Activated gamma-delta T cell treated with anti-CD3 and anti-CD28 coated beads, Interleukin-2, amount 50 U/mL, for 16 hours (primary cell): ENCODE results near the gene RFXAP.

Experiments used
- DNase-seq: peaks from one replicate; pipeline ENCODE4 v3.0.0-alpha.2; 2020; ENCODE audit warnings: low read depth

The RFXAP gene

DNA sequence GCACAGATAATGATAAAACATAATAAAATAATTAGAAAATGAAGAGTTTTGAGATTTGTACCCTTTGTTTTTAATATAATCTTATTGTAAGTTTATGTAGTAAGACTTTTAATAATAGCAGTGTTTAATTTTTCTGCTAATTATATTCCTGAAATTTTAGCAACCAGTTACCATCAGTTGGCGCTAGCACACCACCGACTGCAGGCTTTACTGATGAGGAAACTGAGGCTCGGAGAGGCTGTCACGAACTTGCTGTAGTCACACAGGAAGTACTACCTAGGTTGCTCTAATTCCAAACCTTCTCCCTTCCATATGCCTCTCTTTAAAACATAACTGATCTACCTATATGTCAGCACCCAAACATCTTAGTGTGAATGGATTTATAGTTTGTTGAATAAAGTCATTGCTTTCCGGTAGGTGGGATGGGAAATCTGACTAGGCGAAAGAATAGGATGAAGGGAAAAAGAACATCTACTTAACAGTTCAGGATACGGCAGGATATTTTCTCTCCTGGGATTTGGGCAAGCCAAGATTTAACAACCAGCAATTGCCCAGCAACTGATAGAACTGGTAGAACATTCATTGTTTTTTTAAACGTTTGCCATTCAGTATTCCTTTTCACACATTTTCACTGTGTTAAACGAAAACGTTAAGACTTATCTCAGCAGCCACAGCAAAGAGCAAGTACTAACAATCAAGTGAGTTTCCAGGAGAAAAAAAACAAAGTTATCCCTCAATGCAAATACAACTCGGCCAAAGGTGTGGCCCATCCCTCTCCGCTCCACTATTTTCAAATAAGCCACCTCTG, 822 bp upstream of the RFXAP start:
- no peak for DNase-seq

- peak; percentile 1 for DNase-seq
Observed at GRCh38 chr13:36819739-36820090, 693 bp downstream of the RFXAP start.

DNA sequence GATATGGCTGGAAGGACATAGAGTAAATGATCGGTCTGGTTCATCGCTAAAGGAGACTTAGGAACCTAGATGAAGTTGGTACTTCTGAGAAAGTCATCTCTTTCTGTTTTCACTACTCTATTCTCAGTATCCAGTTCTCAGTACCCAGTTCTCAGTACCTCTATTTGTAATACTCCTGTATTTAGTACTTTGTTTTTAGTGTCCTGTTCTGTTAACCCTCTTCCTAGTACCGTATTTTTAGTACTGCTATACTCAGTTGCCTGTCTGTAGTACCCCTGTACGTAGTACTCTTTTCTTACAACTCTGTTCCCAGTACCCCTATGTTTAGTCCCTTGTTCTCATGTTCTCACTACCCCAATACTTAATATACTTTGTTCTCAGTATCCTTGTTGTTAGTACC, 1.2 kb downstream of the RFXAP start:
- no peak for DNase-seq

GRCh38 chr13:36822785-36823184, 3.8 kb downstream of the RFXAP start:
- DNase-seq: no peak

GRCh38 chr13:36829753-36830152, 10.7 kb downstream of the RFXAP start:
- no peak for DNase-seq

DNA sequence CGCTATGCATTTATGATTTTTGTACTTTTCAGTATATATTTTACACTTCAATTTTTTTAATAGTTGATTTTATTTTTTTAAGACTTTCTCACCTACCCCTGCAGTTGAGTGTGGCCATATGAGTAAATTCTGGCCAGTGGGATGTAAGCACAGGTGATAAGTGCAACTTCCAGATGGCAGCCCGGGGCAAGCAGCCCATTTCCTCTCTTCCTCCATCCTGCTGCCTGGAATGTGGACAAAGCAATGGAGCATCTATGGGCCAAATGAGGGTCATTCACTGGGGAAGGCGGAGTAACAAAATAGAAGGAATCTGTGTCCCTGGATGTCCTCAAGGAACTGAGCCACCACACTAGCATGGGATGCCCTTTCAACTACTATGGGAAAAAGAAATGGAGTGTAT, 12.3 kb downstream of the RFXAP start:
- DNase-seq: no peak

DNA sequence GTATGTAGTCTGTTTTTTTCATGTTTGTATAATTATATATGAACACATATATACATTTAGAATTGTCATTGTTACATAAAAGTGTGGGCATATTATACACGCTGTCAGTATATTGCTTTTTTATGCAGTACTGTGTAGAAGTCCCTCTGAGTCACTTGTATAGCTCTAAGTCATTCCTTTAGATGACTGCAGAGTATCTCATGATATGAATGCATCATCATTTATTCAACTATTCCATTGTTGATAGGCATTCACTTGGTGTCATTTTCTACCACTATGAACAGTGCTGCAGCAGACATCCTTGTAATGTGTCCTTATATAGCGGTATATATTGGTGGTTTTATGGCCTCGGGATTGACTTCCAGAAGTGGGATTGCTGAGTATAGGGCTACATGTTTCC, 15.3 kb downstream of the RFXAP start:
- DNase-seq: no peak

- no peak for DNase-seq
Observed at GRCh38 chr13:36837354-36838092, 18.5 kb downstream of the RFXAP start.

DNA sequence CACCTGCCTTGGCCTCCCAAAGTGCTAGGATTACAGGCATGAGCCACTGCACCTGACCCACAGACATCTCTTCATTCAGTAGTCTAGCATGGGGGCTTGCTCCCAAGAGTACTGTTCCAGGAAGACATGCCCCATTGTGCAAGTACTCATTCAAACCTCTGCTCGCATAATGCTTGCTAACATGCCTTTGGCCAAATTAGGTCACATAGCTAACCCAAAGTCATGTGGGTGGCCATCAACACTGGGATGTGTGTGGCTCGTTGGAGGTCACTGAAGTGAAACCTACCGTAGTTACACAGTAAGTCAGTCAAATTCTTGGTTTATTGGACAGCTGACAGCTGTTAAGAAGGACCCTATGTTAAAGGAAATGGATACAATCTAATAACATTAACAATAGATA, 20.3 kb downstream of the RFXAP start:
- DNase-seq: no peak

GRCh38 chr13:36839981-36840380, 21.0 kb downstream of the RFXAP start:
- no peak for DNase-seq

DNA sequence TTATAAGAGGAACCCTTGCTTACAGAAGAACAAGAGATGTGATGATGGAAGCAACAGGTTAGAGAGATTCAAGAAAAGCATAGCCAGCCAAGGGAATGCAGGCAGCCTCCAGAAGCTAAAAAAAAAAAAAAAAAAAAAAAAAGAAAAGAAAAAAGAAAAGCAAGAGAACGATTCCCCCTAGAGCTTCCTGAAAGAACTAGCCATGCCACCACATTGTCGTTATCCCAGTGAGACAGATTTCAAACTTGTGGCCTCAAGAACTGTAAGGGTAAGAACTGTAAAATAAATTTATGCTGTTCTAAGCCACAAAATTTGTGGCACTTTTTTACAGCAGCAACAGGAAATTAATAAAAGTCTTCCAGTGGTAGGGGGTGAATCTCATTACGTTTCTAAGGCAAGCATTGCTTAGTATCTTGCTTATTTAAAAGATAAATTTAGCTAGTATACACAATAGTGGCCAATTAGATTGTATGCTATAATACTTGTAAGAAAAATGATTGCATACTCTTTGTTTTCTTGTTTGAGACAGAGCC, 21.8 kb downstream of the RFXAP start:
- no peak for DNase-seq

- no peak for DNase-seq
Observed at GRCh38 chr13:36841391-36841790, 22.4 kb downstream of the RFXAP start.

DNA sequence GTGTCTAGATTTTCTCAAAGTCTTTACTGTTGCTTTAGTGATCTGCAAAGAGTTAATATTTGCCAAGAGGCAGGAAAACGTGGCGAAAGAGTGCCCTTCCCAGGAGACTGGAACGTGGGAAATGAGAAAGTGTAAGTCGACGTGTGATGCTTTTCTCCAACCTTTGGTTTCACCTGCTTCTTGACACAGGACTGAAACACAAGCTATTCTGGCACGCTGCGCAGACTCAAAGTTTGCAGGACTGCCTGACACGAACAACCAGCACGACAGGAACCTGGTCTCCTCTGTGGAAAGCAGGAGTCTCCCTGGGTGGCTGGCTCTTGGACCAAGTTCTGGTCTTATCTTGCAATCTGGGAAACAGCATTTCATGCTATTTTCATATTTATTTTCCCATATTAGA, 28.6 kb downstream of the RFXAP start:
- DNase-seq: no peak

DNA sequence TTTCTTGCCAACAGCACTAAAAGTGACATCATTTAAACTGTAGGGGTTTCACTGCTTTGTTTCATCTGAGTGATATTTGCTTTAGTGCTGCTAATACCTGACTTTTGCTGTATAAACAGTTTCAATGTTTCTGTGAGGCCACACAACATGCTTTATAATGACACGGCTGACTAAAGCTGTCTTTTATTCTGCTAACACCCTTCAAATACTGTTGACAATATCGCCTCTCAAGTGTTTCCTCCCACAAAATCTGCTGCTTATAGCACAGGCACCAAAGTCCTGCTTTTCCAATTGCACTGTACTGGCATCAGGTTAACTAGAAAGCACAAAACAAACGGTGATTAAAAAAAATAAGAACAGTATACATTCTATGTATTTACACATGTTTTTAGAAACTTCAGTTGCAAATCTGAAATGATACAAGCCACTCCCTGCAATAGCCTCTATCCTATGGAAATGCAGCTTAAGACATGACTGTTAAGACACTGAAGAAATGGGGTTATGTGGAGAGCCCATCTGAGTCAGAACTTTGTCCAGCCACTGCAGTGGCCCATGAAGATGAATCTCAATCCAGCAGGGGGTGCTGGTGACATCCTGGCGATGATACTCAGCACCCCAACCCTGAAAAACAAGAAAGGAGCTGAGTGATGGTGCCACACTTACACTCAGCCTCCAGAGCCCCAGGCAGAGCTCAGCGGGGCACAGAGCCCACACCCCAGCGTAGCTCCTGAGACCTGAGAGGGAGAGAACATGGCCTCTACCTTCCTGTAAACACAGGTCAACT, 29.4 kb downstream of the RFXAP start:
- no peak for DNase-seq

GRCh38 chr13:36850790-36851438, 31.9 kb downstream of the RFXAP start:
- no peak for DNase-seq

GRCh38 chr13:36857253-36857652, 38.2 kb downstream of the RFXAP start:
- no peak for DNase-seq

DNA sequence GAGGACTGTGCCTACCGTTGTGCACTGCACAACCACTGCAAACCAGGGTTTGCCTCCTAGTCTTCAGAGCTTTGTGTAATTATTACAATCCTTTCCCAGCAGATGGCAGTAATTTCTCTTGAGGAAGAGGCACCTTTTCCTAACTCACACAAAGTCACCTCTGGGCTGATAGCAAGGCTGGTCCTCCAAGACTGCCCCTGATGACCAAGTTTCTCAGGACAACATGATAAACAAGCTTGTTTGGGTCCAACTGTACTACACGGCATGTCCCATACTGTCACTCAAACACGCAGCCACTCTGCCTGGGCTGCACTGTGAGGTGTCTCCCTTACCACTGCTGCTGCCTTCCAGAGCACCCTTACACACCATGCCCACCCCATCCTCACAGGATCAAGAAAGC, 39.3 kb downstream of the RFXAP start:
- no peak for DNase-seq

DNA sequence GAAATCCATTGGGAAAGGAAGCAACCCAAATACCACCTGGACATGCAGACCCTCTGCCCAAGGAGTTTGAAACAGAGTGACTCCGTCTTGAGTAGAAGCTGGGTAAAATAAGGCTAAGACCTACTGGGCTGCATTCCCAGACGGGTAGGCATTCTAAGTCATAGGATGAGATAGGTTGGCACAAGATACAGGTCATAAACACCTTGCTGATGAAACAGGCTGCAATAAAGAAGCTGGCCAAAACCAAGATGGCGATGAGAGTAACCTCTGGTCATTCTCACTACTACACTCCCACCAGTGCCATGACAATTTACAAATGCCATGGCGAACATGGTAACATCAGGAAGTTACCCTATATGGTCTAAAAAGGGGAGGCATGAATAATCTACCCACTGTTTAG, 40.2 kb downstream of the RFXAP start:
- no peak for DNase-seq

DNA sequence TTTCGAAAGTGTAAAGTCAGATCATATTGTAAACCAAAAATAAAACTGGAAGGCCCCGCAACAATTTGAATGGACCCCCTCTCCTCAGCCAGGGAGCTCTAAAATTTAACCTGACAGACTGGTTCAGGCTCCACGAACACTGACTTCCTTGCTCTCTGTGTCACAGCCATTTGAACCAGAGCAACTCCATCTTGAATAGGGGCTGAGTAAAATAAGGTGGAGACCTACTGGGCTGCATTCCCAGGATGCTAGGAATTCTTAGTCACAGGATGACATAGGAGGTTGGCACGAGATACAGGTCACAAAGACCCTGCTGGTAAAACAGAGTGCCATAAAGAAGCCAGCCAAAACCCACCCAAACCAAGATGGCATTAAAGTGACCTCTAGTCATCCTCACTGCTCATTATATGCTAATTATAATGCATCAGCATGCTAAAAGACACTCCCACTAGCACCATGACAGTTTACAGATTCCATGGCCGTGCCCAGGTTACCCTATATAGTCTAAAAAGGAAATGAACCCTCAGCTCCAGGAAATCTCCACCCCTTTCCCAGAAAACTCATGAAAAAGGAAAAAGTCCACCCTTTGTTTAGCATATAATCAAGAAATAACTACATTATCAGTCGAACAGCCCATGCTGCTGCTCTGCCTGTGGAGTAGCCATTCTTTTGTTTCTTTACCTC, 43.1 kb downstream of the RFXAP start:
- no peak for DNase-seq

- no peak for DNase-seq
Observed at GRCh38 chr13:36862722-36863121, 43.7 kb downstream of the RFXAP start.

DNA sequence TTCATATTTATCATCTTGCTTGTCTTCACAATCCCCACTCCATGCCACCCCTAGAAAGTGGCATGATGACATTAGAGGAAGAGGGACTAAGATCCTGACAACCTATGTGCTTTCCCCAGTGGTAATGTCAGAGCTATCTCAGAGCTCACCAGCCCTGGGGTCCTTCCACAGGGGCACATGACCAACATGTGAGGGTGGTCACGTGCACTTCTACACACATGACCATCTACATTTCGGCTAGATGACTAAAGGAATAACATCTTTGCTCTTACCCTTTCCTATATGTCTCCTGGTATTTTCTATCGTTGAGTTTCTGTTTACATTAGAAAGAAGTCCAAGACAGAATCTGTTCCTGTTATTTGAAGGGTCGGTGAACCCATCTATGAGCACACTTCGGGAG, 46.2 kb downstream of the RFXAP start:
- DNase-seq: no peak

GRCh38 chr13:36866232-36866631, 47.2 kb downstream of the RFXAP start:
- no peak for DNase-seq
